Nephron (organoid): ENCODE data around the gene PARVA.
A peak's percentile ranks its signal among the peaks of the same experiment; 100 is the strongest.
"Not testable (repeated sequence)": the region's sequence is repeated elsewhere in the genome, so short reads cannot be mapped to it uniquely, and the experiment has no call there.

Experiments used
- H3K27ac Mint-ChIP-seq, 3 experiments: 2 replicates each; pipeline ENCODE4 v1.8.0; 2020; ENCODE audit warnings: mixed read lengths in 3 of 3, mild to moderate bottlenecking in 2 of 3, moderate library complexity in 1 of 3
- H3K27me3 Mint-ChIP-seq: 2 replicates; pipeline ENCODE4 v1.8.0; 2021; ENCODE audit warnings: low read depth, mild to moderate bottlenecking, moderate library complexity, mixed read lengths
- H3K36me3 Mint-ChIP-seq: 2 replicates; pipeline ENCODE4 v1.8.0; 2020; ENCODE audit warnings: low read depth, mixed read lengths
- H3K4me1 Mint-ChIP-seq: 2 replicates; pipeline ENCODE4 v1.8.0; 2020; ENCODE audit warnings: mixed read lengths
- H3K4me3 Mint-ChIP-seq, 3 experiments: 2 replicates each; pipeline ENCODE4 v1.8.0; 2020; ENCODE audit warnings: mild to moderate bottlenecking in 3 of 3, mixed read lengths in 3 of 3, moderate library complexity in 2 of 3
- H3K9me3 Mint-ChIP-seq: 2 replicates; pipeline ENCODE4 v1.8.0; 2020; ENCODE audit warnings: mixed read lengths
- CTCF ChIP-seq, 3 experiments: fragments of 200-600 bp; sonication (generic); IDR thresholded peaks; one replicate each; pipeline ENCODE4 v1.5.0; 2021; ENCODE audit warnings: antibody characterized with exemption in 3 of 3; ENCODE audit not compliant: unreplicated experiment in 3 of 3

Gene PARVA

GRCh38 chr11:12520054-12520453 lies 142.7 kb downstream of the PARVA start:
- Mint-ChIP-seq H3K36me3 (peaks cover 38% of the 10 kb centered on the region), H3K27ac (no peak overlapping the region), H3K4me1 (peaks cover 22% of the 10 kb centered on the region), H3K27me3 (no peaks in the 10 kb centered on the region), H3K9me3 (no peaks in the 10 kb centered on the region), H3K4me3 (no peak overlapping the region)
- TF ChIP-seq CTCF (IDR thresholded peaks at IDR 0.05; ENCODE audit: unreplicated experiment in 3 of 3) = no peak

- H3K27me3 Mint-ChIP-seq, H3K27ac Mint-ChIP-seq, H3K4me3 Mint-ChIP-seq, H3K9me3 Mint-ChIP-seq: not testable (repeated sequence)
- H3K36me3 Mint-ChIP-seq = peaks cover 34% of the 10 kb centered on the region
- peaks cover 22% of the 10 kb centered on the region for H3K4me1 Mint-ChIP-seq
Observed at GRCh38 chr11:12520576-12520975, 143.2 kb downstream of the PARVA start.

- no peaks in the 10 kb centered on the region for H3K9me3 Mint-ChIP-seq
- no peaks in the 10 kb centered on the region for H3K27me3 Mint-ChIP-seq
- no peak for TF ChIP-seq CTCF (IDR thresholded peaks at IDR 0.05; ENCODE audit: unreplicated experiment in 3 of 3)
- H3K27ac Mint-ChIP-seq = no peak overlapping the region
- H3K36me3 Mint-ChIP-seq = peaks cover 47% of the 10 kb centered on the region
- H3K4me1 Mint-ChIP-seq = peaks cover 11% of the 10 kb centered on the region
- H3K4me3 Mint-ChIP-seq = no peak overlapping the region
Observed at GRCh38 chr11:12523180-12523924, 146.0 kb downstream of the PARVA start.

GRCh38 chr11:12524865-12525264 lies 147.5 kb downstream of the PARVA start:
- Mint-ChIP-seq H3K27ac (peak overlapping the region in 1 of 3 experiments; percentile 65), H3K27me3 (no peaks in the 10 kb centered on the region), H3K4me3 (no peak overlapping the region), H3K36me3 (peaks cover 45% of the 10 kb centered on the region), H3K9me3 (no peaks in the 10 kb centered on the region), H3K4me1 (no peaks in the 10 kb centered on the region)
- TF ChIP-seq CTCF (IDR thresholded peaks at IDR 0.05; ENCODE audit: unreplicated experiment in 3 of 3) = no peak

- TF ChIP-seq CTCF (IDR thresholded peaks at IDR 0.05; ENCODE audit: unreplicated experiment in 3 of 3) = no peak
- Mint-ChIP-seq H3K9me3 (no peaks in the 10 kb centered on the region), H3K4me1 (no peaks in the 10 kb centered on the region), H3K27me3 (no peaks in the 10 kb centered on the region), H3K27ac (no peak overlapping the region), H3K36me3 (peaks cover 45% of the 10 kb centered on the region), H3K4me3 (no peak overlapping the region)
Observed at GRCh38 chr11:12525466-12526055, 148.2 kb downstream of the PARVA start.

GRCh38 chr11:12526789-12527188 lies 149.4 kb downstream of the PARVA start:
- Mint-ChIP-seq H3K27ac (no peak overlapping the region), H3K27me3 (no peaks in the 10 kb centered on the region)

More at GRCh38 chr11:12526789-12527188, 149.4 kb downstream of the PARVA start:
- no peaks in the 10 kb centered on the region for H3K9me3 Mint-ChIP-seq
- H3K36me3 Mint-ChIP-seq = peaks cover 40% of the 10 kb centered on the region
- no peak for TF ChIP-seq CTCF (IDR thresholded peaks at IDR 0.05; ENCODE audit: unreplicated experiment in 3 of 3)
- H3K4me1 Mint-ChIP-seq = no peaks in the 10 kb centered on the region
- H3K4me3 Mint-ChIP-seq = no peak overlapping the region
